HG03432 (cell line): ENCODE data around the gene FYB1.

Experiments used
- ATAC-seq: cut with Tn5 transposase; IDR thresholded peaks from one replicate; pipeline ENCODE4 v1.9.1; 2021; ENCODE audit warnings: mild to moderate bottlenecking, moderate library complexity; ENCODE audit not compliant: unreplicated experiment

The FYB1 gene

DNA sequence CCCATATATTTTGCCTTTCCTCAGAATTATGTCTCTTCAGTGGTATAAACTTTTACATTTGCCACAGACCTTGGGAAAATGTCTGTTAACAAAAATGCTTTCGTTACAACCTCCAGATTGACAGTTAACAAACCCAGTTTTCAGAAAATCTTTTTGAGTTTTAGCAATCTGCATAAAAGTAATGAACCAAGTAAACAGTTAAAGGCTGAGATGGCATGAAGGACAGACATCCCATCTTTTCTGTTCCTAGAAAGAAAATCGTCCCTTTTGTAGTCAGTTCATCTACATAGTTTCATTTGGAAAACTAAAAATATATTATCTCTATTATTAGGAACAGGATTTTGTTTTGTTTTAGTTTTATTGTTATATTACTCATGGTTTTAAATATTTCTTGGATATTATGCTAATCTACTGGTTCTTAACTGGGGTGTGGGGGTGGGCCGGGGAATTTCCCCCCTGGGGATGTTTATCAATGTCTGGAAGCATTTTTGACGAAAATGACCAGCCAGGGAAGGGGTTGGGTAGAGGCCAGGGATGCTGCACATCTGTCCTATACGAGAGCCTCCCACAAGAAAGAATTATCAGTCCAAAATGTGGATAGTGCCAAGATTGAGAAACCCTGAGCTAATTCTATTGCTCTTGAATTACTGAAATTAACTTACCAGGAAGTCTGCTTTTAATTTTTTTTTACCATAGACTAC lies 11.9 kb downstream of the FYB1 start:
- ATAC-seq = no peak

GRCh38 chr5:39206630-39207321 lies 12.6 kb downstream of the FYB1 start:
- no peak for ATAC-seq

- no peak for ATAC-seq
Observed at GRCh38 chr5:39205550-39205949, 13.8 kb downstream of the FYB1 start.

GRCh38 chr5:39203951-39204350 lies 15.4 kb downstream of the FYB1 start:
- ATAC-seq = no peak

DNA sequence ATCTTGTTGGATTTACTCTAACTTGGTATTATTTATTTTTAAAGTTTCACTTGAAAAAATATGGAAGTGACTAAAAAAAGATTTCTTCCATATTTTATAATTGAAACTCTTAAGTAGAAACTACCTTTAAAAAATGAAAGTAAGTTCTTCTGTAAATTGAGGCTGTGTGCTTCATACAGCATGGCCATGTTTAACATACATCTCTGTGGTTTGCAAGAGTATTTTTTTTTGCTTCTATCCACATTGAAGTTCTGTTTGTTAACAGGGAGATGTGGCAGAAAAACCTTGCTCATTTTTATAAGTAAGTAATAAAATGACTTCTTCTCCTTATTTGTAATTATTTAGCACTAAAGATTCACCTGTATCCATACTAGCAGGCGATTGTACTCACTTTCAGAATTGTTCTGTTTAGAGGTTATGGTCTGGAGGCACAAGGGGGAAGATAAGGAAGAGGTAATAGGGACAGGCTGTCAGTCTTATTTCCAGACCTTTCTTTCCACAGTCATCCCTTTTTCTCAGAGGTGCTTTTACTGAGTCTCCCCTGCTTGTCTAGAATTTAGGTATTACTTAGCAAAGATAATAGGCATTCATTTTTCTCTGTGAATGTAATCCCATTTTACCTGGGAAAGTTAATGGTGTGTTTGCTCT lies 16.0 kb downstream of the FYB1 start:
- ATAC-seq = no peak

GRCh38 chr5:39202597-39203274 lies 16.6 kb downstream of the FYB1 start:
- ATAC-seq = no peak

DNA sequence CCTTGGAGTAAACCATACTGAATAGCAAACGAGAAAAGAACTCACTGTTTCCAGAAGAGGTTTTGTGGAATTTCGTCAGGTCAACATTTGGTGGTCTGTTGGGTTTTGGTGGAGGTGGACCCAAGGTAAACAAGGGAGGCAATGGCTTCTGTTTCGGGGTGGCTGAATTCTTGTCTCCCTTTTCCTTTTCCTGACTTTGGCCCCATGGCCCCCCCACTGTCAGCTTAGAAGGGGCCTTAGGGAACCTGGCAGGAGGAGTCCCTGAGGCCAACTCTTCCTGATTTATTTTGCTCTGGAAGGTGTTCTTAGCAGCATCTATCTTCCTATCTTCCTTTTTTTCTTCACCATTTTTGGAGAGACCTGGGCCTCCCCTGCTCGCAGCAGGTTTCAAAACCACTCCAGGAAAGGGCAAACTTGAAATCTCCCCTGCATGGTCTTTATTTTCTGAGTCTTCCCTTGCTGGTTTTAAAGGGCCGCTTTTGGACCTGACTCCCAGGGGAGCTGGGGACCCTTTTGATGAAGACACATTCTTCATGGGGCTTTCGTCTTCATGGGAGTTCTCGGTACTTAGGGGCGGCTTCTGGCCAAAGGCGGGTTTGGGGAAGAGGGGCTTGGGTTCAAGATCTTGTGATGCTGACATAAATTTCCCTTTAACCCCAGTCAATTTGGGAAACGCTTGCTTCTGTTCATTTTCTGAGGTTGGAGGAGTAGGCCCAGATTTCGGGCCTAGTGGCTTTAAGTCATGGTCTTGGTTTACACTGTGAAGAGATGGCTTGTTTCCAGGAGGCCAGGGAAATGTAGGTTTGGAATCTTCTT lies 17.4 kb downstream of the FYB1 start:
- ATAC-seq = no peak

GRCh38 chr5:39201160-39201780 lies 18.1 kb downstream of the FYB1 start:
- ATAC-seq = no peak

- no peak for ATAC-seq
Observed at GRCh38 chr5:39200081-39200480, 19.3 kb downstream of the FYB1 start.

GRCh38 chr5:39199335-39199734 lies 20.0 kb downstream of the FYB1 start:
- ATAC-seq = no peak

- no peak for ATAC-seq
Observed at GRCh38 chr5:39198127-39198526, 21.2 kb downstream of the FYB1 start.

DNA sequence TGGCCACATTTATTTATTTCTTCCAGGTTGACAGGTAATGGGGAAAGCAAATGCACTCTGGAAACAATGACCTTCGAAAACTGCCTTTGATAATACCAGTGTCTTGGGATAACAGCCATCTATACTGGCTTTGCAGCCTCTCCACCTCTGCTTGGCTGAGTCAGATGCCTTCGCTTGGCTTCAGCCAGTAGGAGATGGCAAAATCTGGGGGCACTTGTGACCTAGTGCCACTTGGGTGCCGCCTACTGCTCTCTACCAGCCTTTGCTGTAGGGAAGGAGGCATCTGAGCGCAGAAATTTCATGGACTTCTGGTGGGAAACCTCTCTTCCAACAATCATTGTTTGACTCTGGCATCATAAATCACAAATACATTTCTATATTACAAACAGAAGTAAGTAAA lies 21.8 kb downstream of the FYB1 start:
- ATAC-seq = no peak

DNA sequence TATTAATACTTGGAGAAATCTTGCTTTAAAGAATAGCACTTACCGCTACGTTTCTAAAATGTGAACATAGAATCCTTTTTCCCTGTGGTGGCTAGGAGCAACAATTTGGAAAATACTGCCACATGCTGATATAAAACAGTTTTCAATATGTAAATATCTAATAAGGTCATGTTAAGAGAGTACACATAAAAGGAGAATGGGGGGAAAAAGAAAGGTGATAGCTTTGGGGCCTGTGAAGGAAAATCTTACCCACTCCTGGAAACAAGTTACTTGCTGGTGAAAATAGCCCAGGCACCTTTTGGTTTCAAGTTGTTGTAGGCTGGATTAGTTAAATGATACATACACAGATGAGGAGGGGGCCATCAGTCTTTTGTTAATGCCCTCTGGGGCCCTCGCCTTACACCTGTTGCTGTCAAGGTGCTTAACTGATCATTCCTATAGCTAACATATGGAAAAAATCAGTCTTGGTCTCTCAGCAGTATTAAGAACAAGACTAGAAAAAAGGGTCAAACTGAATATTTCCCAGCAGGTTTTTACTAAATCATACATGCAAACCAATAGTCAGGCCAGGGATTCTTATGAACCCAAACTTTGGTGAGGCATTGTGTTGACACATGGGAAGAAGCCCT lies 24.1 kb downstream of the FYB1 start:
- no peak for ATAC-seq

- no peak for ATAC-seq
Observed at GRCh38 chr5:39194466-39195136, 24.8 kb downstream of the FYB1 start.

- no peak for ATAC-seq
Observed at GRCh38 chr5:39193553-39194465, 25.6 kb downstream of the FYB1 start.

DNA sequence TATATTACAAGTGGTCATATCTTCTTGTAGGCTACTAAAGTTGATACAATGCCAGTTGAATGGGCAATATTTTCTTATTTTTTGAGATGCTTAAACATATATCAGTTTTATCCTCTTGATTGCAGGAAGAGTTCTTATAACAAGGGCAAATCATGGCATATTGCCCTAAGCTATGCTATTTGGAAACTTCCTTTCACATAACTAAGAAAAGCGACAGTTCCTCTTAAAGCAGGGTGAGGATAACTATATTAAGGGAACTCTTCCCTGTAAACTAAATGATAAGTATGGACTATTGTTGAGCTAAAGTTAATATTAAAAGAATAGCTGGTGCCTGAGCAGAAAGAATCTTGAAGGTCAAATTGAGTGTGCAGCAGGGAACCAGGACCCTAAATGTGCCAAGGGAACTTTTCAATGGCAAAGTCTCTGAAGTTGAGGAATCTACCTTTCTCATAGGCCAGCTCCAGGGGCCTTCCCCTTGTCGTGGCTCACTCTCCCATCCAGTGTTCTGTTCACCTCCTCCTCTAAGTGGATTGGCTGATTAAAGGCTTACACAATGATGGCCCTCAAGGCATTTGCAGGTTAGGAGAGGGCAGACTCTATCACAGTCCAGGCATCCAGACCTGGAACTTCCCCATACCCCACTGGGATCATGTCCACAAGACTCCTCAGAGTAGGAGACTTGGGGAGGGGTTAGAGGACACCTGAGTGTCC lies 26.8 kb downstream of the FYB1 start:
- ATAC-seq = no peak

GRCh38 chr5:39191216-39191615 lies 28.1 kb downstream of the FYB1 start:
- peak; percentile 62 for ATAC-seq
